HG03565 (cell line): ENCODE data around the gene SLC6A3.
A peak's percentile ranks its signal among the peaks of the same experiment; 100 is the strongest.

Source experiments
- ATAC-seq: cut with Tn5 transposase; IDR thresholded peaks from one replicate; pipeline ENCODE4 v1.9.1; 2021; ENCODE audit warnings: mild to moderate bottlenecking, moderate library complexity; ENCODE audit not compliant: unreplicated experiment

Gene SLC6A3

GRCh38 chr5:1445313-1445688 is at the start of gene SLC6A3:
Gene SLC6A3, minus strand, starts transcription at chr5:1445440. Its CDS starts 2,243 bp downstream, at chr5:1443197.
- ATAC-seq, result no peak

- no peak for ATAC-seq
These were observed 48.7 kb upstream of the SLC6A3 start for GRCh38 chr5:1493941-1494340.

GRCh38 chr5:1493413-1493812 is 48.2 kb upstream of the SLC6A3 start:
- no peak for ATAC-seq

- no peak for ATAC-seq
These were observed 47.5 kb upstream of the SLC6A3 start for GRCh38 chr5:1492757-1493156.

GRCh38 chr5:1490376-1490775 is 45.1 kb upstream of the SLC6A3 start:
- ATAC-seq, result no peak

DNA sequence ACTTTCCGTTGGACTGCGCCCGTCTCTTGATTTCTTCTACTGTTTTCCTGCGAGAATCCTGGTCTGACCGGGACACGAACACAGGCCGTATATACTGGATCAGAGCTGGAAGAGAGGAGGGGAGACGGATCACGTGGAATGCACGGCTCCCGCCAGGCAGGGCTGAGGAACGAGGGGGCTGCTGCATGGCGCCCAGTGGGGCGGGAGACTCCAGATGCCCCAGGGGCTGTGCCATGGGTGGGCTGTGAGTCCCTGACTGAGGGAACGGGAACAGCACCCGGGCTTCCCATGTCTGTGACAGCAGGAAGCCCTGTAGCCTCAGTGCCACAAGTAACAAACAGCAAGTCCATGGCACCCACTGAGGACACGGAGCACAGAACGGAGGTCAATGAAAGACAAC is 44.5 kb upstream of the SLC6A3 start:
- ATAC-seq, result no peak

- peak; percentile 39 for ATAC-seq
These were observed 43.8 kb upstream of the SLC6A3 start for GRCh38 chr5:1488882-1489680.

DNA sequence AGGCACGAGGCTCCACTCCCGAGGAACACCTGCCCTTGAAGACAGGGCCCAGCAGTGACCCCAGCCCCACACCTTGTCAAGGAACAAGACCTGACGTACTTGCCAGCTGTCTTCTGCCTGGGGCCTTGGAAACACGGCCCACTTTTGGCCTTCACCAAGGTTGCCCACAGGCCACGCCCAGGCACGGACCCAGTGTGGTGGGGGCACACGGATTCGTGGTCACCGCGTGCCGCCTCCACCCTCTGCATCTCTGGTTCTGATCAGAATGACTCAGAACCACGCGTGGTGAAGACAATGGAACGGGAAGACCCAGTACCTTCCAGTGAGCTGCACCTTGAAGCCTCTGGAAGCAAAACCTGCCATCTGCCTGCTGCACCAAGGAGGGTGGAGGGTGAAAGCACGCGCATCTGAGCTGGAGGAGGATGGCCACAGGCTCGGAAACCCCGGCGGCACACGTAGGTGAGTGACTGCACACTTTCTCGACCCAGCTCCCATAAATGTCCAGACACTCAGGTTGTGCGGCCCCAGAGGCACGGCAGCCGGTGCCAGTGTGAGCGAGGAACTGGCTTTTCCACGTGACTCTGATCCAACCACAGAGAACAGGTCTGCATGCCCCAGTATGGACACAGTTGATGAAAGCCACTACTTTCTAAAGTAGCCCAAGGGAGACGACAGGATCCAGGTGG is 42.0 kb upstream of the SLC6A3 start:
- ATAC-seq, result no peak

- no peak for ATAC-seq
These were observed 41.0 kb upstream of the SLC6A3 start for GRCh38 chr5:1486271-1486670.

GRCh38 chr5:1485579-1486118 is 40.4 kb upstream of the SLC6A3 start:
- no peak for ATAC-seq

- peak; percentile 41 for ATAC-seq
These were observed 39.7 kb upstream of the SLC6A3 start for GRCh38 chr5:1484730-1485578.

DNA sequence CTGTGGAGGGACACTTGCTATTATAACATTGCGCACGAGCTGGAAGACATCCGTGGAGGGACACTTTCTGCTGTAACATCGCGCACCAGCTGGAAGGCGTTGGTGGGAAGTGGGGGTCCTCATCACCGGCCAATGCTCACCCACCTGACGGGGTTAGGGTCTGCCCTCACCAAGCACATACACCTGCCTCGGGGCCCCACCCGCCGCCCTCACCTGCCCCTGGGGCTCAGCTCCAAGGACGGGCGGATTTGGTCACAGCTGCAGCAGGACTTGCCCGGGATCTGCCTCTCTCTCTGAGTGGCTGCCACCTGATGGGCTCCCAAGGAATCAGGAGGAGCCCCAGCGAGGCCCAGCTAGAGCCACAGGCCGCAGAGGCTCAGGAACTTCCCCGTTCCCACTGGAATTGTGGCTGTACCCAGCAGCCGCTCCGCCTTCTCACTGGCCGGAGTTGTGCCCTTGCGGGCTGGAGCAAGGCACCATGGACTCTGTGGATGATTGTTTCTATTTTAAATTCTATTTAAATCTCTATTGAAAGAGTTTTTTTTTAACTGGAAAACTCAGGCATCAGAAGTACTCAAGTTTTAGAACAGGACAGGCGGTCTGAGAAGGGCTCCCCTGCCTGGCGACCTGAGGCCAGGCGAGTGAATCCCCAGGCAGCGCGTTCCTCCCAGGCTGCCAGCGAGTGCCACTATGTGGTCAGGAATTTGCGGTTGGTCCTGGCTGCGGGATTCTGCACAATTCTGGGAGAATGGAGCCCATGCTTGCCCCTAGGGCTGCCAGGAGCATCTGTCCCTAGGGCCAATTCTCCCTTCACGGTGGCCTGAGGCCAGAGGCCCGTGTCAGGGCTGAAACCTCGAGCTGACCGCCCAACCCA is 38.9 kb upstream of the SLC6A3 start:
- no peak for ATAC-seq

DNA sequence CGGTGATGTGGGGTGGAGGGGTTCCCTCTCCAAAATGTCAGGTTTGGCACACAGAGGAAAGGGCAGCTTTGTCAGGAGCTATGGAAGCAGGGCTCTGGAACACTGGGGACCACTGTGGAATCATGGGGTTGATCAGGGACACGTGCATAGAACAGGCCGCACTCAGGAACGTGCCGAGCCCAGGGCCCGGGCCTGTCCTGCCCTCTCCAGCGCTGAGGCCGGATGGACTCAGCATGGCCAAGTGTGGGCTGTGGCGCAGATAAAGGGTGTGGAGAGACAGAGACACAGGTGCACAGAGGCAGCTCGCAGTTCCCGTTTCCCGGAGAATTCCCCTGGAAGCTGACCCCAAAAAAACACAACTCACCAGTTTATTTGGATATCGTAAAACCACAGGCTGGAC is 37.8 kb upstream of the SLC6A3 start:
- ATAC-seq, result no peak

DNA sequence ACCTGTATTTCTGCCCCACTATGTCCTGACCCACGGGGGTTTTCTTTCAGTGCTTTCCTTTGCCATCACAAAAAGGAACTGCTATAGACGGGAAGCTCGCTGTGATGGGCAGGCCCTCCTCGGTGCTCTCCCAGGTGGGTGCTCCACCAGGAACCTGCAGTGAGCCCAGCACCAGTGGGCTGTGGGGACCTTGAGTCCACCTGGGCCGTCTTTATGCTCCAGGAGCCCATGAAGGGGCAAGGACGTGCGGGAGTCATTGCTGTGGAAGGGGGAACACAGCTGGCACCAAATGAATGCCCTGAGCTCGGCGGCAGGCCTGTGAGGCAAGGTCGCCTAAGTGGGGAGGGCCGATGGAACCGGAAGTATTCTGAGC is 36.7 kb upstream of the SLC6A3 start:
- ATAC-seq, result no peak

DNA sequence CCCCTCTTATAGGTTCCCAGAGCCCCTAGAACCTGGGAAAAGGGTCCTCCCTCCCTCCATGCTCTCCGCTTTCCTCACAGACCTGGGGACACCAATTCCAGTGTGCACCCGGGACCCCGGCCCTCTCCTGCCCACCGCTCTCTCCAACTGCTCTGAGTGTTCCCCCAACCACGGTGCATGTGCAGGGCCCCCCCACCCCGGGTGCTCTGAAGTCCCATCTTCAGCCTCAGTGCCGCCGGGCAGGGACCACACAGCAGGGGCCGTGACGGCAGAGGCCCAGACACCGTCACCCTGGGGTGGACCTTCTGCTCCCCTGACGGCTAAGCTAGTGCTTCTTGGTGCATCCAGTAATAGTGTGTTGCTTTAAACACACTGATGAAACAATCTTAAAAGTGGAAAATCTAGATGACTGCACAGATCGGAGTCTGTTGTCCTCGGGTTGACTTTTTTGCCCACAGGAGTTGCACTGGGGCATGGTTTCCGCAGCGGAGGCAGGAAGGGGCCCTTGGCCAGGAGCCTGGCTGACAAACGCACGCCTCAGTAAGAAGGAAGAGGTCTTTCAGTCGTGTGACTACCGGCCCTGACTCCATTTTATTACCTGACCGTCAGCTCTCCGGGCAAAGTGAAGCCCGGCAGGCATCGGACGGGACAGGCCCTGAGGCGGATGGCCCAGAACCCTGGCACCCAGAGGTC is 36.2 kb upstream of the SLC6A3 start:
- ATAC-seq, result no peak

DNA sequence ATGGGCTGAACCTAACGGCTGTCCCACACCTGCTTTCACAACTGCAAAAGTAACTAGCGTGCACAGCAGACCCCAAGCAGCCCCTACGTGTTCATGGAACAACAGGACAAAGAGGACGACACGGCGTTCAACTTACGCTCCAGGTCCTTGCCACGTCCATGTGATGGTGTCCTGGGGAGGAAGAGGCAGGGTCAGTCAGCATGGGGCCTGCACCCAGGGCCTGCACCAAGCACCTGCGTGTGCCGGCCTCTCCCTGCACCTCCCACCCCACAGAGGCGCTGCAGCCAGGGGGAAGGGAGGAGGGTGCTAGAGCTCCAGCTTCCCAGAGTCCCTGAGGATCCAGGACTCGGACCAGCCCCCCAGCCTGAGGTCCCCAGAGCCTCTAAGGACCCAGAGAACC is 35.6 kb upstream of the SLC6A3 start:
- no peak for ATAC-seq

DNA sequence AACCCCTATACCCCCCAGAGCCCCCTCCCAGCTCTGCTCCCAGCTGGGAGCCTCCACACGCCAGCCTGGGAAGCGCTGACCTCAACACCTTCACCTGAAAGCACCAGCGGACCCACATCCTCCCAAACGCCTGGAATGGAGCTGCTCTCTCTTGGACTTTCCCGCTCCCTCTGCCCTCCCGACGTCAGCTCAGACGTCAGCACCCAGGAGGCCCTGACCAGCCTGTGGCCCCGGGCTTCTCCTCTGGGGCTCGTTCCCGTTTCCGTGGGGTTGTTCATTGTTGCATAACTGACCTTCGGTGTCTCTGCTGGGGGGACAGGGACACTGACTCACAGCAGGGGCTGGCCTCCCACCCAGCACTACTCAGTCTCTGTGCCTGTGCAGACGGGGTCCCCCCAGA is 35.0 kb upstream of the SLC6A3 start:
- no peak for ATAC-seq

GRCh38 chr5:1479581-1480188 is 34.4 kb upstream of the SLC6A3 start:
- ATAC-seq, result no peak

DNA sequence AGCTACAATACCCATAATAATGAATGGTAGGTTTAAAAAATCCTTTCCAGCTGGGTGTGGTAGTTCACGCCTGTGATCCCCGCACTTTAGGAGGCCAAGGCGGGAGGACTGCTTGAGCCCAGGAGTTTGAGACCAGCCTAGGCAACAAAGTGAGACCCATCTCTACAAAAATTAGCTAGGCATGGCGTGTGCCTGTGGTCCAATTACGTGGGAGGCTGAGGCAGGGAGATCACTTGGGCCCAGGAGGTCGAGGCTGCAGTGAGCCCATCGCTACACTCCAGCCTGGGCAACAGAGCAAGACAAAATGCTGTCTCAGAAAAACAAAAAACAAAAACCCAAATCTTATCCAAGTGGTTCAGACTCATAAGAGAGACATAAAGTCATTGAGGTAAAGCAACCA is 33.8 kb upstream of the SLC6A3 start:
- no peak for ATAC-seq
